Kidney tubule cell (primary cell): ENCODE data around the gene FKBP10.
"Not testable (repeated sequence)": the region's sequence is repeated elsewhere in the genome, so short reads cannot be mapped to it uniquely, and the experiment has no call there.

ENCODE experiments used
- DNase-seq: peaks from one replicate; pipeline ENCODE4 v3.0.0-alpha.2; 2018; ENCODE audit warnings: low spot score

Gene FKBP10

GRCh38 chr17:41812381-41813151 is at the start of gene FKBP10:
Gene FKBP10 (plus strand): TSS chr17:41813004. CDS start chr17:41813035, 31 bp downstream.
- DNase-seq, result peak; percentile 74

- DNase-seq, result no peak
Observed at GRCh38 chr17:41763327-41763726, 49.5 kb upstream of the FKBP10 start.

- no peak for DNase-seq
Observed at GRCh38 chr17:41766135-41766534, 46.7 kb upstream of the FKBP10 start.

GRCh38 chr17:41767324-41768042 is 45.3 kb upstream of the FKBP10 start:
- DNase-seq, result no peak

- DNase-seq, result no peak
Observed at GRCh38 chr17:41768682-41769288, 44.0 kb upstream of the FKBP10 start.

- no peak for DNase-seq
Observed at GRCh38 chr17:41769346-41769862, 43.4 kb upstream of the FKBP10 start.

- no peak for DNase-seq
Observed at GRCh38 chr17:41769985-41770384, 42.8 kb upstream of the FKBP10 start.

GRCh38 chr17:41771389-41772206 is 41.2 kb upstream of the FKBP10 start:
- DNase-seq, result peak; percentile 49

- peak; percentile 67 for DNase-seq
Observed at GRCh38 chr17:41772218-41772585, 40.6 kb upstream of the FKBP10 start.

GRCh38 chr17:41772586-41773189 is 40.1 kb upstream of the FKBP10 start:
- DNase-seq, result no peak

GRCh38 chr17:41773190-41773588 is 39.6 kb upstream of the FKBP10 start:
- peak; percentile 97 for DNase-seq

- DNase-seq, result peak; percentile 41
Observed at GRCh38 chr17:41773731-41774193, 39.0 kb upstream of the FKBP10 start.

- peak; percentile 58 for DNase-seq
Observed at GRCh38 chr17:41775394-41776226, 37.2 kb upstream of the FKBP10 start.

- not testable (repeated sequence) for DNase-seq
Observed at GRCh38 chr17:41776262-41776900, 36.4 kb upstream of the FKBP10 start.

- peak; percentile 94 for DNase-seq
Observed at GRCh38 chr17:41777157-41777573, 35.6 kb upstream of the FKBP10 start.

GRCh38 chr17:41777574-41778188 is 35.1 kb upstream of the FKBP10 start:
- peak; percentile 85 for DNase-seq

- no peak for DNase-seq
Observed at GRCh38 chr17:41779954-41780353, 32.9 kb upstream of the FKBP10 start.

GRCh38 chr17:41781404-41782110 is 31.2 kb upstream of the FKBP10 start:
- no peak for DNase-seq

GRCh38 chr17:41782142-41782541 is 30.7 kb upstream of the FKBP10 start:
- DNase-seq, result no peak
